HG03432 (cell line): Measurements from ENCODE around the gene CEP250.
"Not testable (repeated sequence)": the region's sequence is repeated elsewhere in the genome, so short reads cannot be mapped to it uniquely, and the experiment has no call there.

Experiments
- ATAC-seq: cut with Tn5 transposase; IDR thresholded peaks from one replicate; pipeline ENCODE4 v1.9.1; 2021; ENCODE audit warnings: mild to moderate bottlenecking, moderate library complexity; ENCODE audit not compliant: unreplicated experiment

Gene CEP250

DNA sequence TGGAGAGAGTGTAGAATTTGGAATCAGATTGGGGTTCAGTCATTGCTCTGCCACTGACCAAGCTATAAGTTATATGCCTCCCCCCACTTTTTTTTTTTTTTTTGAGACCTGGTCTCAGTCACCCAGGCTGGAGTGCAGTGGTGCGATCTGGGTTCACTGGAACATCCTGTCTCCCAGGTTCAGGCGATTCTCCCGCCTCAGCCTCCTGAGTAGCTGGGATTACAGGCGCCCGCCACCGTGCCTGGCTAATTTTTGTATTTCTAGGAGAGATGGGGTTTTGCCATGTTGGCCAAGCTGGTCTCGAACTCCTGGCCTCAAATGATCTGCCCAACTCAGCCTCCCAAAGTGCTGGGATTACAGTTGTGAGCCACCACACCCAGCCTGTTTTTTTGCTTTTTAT is 1.3 kb downstream of the CEP250 start:
- not testable (repeated sequence) for ATAC-seq

DNA sequence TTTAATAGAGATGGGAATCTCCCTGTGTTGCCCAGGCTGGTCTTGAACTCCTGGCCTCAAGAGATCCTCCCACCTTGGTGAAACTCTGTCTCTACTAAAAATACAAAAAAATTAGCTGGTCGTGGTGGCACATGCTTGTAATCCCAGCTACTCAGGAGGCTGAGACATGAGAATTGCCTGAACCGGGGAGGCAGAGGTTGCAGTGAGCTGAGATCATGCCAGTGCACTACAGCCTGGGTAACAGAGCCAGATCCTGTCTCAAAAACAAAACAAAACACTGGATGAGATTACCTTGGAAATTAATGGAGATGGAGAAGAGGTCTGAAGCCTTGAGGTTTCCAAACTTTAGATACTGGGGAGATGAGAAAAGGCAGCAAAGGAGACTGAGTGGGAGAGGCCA is 2.1 kb downstream of the CEP250 start:
- ATAC-seq = not testable (repeated sequence)

DNA sequence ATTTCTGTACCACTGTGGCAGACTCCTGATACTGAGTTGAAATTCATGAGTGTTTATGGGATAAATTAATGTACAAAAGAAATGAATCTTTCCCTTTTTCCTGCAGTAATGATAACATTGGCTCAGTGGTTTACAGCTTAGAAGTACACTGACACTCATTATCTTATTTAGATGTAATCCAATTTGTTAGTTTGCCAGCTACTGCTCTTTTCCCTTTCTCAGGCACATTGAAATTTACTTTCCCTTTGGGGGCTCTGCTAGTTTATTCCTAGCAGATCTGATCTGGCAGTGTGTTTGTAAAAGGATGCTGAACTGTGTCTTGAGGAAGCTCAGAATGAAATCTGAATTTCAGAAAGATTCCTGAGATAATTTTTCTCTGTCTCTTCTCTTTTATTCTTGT is 3.0 kb downstream of the CEP250 start:
- no peak for ATAC-seq

DNA sequence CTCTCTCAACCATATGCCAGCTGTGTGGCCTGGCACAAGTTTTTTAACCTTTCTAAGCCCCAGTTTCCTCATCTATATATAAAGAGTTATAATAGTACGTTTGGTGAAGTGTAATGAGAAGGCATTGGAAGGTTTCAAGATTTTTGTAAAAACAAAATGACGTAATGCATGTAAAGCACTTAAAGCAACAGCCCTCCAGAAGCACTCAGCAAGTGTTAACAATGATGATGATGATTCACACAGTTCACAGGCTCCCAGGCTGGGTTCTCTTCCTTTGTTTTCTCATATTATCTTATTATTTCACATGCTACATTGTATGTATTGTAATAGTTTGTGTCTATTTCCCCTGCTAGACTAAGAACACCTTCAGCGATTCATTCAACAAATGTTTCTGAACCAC is 6.2 kb downstream of the CEP250 start:
- ATAC-seq = no peak

- ATAC-seq = no peak
These were observed 7.0 kb downstream of the CEP250 start for GRCh38 chr20:35462351-35462750.

- ATAC-seq = no peak
These were observed 8.3 kb downstream of the CEP250 start for GRCh38 chr20:35463455-35464300.

DNA sequence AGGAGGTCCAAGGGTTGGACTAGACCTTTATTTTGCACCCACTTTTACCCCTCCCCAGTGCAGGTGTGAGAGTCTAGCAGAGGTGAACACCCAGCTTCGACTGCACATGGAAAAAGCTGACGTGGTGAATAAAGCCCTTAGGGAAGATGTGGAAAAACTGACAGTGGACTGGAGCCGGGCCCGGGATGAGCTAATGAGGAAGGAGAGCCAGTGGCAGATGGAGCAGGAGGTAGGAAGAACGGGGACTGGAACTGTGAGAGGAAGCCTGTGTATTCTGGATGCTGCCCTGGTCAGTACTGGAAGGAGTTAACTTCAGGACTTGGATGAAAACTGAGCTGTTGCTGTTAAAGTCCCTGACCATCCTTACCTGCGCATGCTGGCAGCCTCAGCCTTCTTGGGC is 10.6 kb downstream of the CEP250 start:
- no peak for ATAC-seq

DNA sequence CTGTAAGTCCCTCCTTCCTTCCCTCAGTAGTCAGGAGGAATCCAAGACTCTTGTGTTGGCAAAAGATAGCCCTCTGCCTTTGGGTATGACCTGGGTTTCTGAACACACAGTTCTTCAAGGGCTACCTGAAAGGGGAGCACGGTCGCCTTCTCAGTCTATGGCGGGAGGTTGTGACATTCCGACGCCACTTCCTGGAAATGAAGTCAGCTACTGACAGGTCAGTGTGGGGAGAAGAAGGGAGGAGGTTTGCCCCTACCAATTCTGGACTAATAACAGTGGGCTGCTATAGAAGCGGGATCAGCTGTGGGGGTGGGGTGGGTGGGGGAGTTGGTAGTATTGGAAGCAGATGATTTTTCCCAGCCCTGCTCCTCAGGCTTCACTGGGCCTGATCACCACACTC is 11.5 kb downstream of the CEP250 start:
- no peak for ATAC-seq

GRCh38 chr20:35467339-35468224 is 12.2 kb downstream of the CEP250 start:
- no peak for ATAC-seq

DNA sequence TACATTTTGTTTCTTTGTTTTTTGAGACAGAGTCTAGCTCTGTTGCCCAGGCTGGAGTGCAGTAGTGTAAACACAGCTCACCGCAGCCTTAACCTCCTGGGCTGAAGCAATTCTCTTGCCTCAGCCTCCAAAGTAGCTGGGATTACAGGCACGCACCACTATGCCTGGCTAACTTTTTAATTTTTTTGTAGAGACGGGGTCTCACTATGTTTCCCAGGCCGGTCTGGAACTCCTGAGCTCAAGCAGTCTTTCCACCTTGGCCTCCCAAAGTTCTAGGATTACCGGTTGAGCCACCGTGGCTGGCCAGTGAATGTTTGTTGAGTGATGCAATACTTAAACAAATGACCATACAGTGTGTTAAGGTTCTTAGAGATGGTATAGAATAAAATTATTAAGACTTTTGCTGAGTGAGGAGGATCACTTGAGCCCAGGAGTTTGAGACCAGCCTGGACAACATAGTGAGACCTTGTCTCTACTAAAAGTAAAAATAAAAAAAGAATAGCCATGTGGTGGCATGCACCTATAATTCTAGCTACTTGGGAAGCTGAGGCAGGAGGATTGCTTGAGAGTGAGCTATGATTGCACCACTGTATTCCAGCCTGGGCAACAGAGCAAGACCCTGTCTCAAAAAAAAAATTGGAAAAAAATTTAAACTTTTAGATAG is 13.4 kb downstream of the CEP250 start:
- ATAC-seq = no peak

DNA sequence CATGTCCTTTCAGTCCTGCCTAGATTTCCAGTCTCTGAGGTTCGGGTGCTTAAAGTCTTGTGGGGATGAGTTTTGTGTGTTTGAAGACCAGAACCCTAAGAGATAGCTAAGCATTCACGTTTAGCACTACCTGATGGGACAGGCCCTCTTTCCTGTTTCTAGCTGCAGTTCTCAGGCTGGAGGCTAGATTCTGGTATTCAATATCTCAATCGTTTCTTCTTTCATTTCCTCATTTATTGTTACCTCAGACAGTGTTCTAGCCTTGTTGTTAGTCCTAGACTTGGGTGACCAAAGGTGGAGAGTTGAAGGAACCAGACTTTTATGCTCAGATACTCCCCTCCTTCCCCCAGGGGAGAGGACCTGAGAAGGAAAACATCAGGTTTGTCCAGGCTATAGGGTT is 16.8 kb downstream of the CEP250 start:
- no peak for ATAC-seq

DNA sequence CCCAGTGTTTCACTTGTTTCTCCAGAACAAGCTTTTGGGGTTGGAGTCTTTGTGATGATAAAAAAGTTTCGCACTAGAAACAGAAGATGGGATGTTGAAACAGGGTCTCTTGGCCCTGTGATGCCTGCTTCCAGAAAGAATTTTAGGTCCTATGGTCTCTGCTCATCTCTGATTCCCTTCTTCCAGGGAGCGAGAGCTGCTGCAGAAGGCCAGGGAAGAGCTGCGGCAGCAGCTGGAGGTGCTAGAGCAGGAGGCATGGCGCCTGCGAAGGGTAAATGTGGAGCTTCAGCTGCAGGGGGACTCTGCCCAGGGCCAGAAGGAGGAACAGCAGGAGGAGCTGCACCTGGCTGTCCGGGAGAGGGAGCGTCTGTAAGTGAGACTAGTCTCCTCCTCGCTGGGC is 18.3 kb downstream of the CEP250 start:
- ATAC-seq = no peak

GRCh38 chr20:35474303-35474871 is 19.0 kb downstream of the CEP250 start:
- no peak for ATAC-seq

- ATAC-seq = no peak
These were observed 20.9 kb downstream of the CEP250 start for GRCh38 chr20:35476288-35476687.

- ATAC-seq = no peak
These were observed 23.5 kb downstream of the CEP250 start for GRCh38 chr20:35478804-35479472.

GRCh38 chr20:35479798-35480197 is 24.4 kb downstream of the CEP250 start:
- no peak for ATAC-seq

DNA sequence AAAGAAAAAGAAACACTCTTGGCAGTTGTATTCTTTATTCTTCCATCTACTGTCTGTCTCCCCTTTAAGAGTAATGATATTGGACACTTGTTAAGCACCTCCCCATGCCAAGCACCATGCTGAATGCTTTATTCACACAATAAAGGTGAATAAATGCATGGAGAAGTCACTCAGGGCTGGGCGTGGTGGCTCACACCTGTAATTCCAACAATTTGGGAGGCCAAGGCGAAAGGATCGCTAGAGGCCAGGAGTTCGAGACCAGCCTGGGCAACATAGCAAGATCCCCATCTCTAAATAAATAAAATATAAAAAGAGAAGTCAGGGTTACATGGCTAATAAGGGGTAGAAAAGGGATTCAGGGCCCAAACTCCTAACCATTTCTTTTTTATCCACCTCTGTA is 32.1 kb downstream of the CEP250 start:
- ATAC-seq = no peak

DNA sequence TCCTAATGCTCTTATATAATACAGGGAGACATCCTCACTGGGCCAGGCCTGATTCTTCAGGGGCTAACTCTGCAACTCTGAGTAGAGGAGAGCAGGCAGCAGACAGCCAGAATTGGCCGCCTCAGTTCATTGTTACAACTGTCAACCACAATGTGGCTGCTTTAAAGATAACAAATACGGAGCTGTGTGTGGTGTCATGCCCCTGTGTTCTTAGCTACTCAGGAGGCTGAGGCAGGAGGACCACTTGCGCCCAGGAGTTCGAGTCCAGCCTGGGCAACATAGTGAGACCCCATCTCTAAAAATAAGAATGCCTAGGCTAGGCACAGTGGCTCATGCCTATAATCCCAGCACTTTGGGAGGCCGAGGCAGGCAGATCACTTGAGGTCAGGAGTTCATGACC is 34.3 kb downstream of the CEP250 start:
- no peak for ATAC-seq

GRCh38 chr20:35490736-35491181 is 35.4 kb downstream of the CEP250 start:
- ATAC-seq = peak; percentile 97

- no peak for ATAC-seq
These were observed 36.4 kb downstream of the CEP250 start for GRCh38 chr20:35491823-35492222.
